ENCODE measurements around the gene TLE3.

GRCh38 chr15:70039917-70040316 is 57.8 kb downstream of the TLE3 start:
- TF ChIP-seq, protein P1, sequence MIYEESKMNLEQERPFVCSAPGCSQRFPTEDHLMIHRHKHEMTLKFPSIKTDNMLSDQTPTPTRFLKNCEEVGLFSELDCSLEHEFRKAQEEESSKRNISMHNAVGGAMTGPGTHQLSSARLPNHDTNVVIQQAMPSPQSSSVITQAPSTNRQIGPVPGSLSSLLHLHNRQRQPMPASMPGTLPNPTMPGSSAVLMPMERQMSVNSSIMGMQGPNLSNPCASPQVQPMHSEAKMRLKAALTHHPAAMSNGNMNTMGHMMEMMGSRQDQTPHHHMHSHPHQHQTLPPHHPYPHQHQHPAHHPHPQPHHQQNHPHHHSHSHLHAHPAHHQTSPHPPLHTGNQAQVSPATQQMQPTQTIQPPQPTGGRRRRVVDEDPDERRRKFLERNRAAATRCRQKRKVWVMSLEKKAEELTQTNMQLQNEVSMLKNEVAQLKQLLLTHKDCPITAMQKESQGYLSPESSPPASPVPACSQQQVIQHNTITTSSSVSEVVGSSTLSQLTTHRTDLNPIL (CRISPR knock-in tag; IDR thresholded peaks at IDR 0.05; ENCODE audit: low read depth): no peak
- TF ChIP-seq, protein P2, sequence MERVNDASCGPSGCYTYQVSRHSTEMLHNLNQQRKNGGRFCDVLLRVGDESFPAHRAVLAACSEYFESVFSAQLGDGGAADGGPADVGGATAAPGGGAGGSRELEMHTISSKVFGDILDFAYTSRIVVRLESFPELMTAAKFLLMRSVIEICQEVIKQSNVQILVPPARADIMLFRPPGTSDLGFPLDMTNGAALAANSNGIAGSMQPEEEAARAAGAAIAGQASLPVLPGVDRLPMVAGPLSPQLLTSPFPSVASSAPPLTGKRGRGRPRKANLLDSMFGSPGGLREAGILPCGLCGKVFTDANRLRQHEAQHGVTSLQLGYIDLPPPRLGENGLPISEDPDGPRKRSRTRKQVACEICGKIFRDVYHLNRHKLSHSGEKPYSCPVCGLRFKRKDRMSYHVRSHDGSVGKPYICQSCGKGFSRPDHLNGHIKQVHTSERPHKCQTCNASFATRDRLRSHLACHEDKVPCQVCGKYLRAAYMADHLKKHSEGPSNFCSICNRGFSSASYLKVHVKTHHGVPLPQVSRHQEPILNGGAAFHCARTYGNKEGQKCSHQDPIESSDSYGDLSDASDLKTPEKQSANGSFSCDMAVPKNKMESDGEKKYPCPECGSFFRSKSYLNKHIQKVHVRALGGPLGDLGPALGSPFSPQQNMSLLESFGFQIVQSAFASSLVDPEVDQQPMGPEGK (CRISPR knock-in tag; IDR thresholded peaks at IDR 0.05; ENCODE audit: borderline replicate concordance): no peak
- TF ChIP-seq ESRRG (CRISPR knock-in tag; IDR thresholded peaks at IDR 0.05): no peak
- no peak for TF ChIP-seq TSHZ2 (CRISPR knock-in tag; IDR thresholded peaks at IDR 0.05)
- TF ChIP-seq, protein P3, sequence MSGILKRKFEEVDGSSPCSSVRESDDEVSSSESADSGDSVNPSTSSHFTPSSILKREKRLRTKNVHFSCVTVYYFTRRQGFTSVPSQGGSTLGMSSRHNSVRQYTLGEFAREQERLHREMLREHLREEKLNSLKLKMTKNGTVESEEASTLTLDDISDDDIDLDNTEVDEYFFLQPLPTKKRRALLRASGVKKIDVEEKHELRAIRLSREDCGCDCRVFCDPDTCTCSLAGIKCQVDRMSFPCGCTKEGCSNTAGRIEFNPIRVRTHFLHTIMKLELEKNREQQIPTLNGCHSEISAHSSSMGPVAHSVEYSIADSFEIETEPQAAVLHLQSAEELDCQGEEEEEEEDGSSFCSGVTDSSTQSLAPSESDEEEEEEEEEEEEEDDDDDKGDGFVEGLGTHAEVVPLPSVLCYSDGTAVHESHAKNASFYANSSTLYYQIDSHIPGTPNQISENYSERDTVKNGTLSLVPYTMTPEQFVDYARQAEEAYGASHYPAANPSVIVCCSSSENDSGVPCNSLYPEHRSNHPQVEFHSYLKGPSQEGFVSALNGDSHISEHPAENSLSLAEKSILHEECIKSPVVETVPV (CRISPR knock-in tag; IDR thresholded peaks at IDR 0.05): no peak
- TF ChIP-seq BACH2 (CRISPR knock-in tag; IDR thresholded peaks at IDR 0.05; ENCODE audit: borderline replicate concordance): no peak
- no peak for TF ChIP-seq GLIS3 (CRISPR knock-in tag; IDR thresholded peaks at IDR 0.05)

All from SK-N-SH treated with all-trans-retinoic acid at 6 μM for 48 hours (cell line).